HEK293 (cell line): ENCODE data around the gene DPYD.

ENCODE experiments used
- CTCF ChIA-PET: fragments of 350-600 bp; formaldehyde crosslinking; extraction: SDS; loops from one replicate; lab custom pipeline; 2021; ENCODE audit warnings: antibody characterized with exemption; lab: Yijun Ruan, JAX
- POLR2A ChIA-PET: fragments of 300-600 bp; formaldehyde crosslinking; extraction: SDS; loops from one replicate; lab custom pipeline; 2020; ENCODE audit warnings: antibody characterized with exemption, inconsistent platforms; lab: Yijun Ruan, JAX
- H3K27ac ChIP-seq: fragments of 200-500 bp; sonication (Bioruptor generic); 2 replicates; pipeline ENCODE4 v1.5.1; 2014; ENCODE audit warnings: low read depth, low read length, control low read depth, inconsistent platforms; ENCODE audit errors: extremely low read depth
- H3K36me3 ChIP-seq, 2 experiments: fragments of 200-500 bp in 1 of 2; sonication (Bioruptor generic) in 1 of 2; 1 replicate in 1 of 2; 2 replicates in 1 of 2; pipeline ENCODE4 v1.5.1; 2014 to 2017; ENCODE audit warnings: inconsistent platforms in 2 of 2, low read length in 2 of 2; ENCODE audit not compliant: control insufficient read depth in 2 of 2, insufficient read depth in 1 of 2
- H3K4me1 ChIP-seq: fragments of 200-500 bp; sonication (Bioruptor generic); 2 replicates; pipeline ENCODE4 v1.5.1; 2014; ENCODE audit warnings: mild to moderate bottlenecking, low read length, inconsistent platforms; ENCODE audit not compliant: control insufficient read depth, insufficient read depth
- H3K4me3 ChIP-seq: 2 replicates; pipeline ENCODE4 v1.5.1; 2011; ENCODE audit warnings: low read depth, mild to moderate bottlenecking, control low read depth, low read length, moderate library complexity
- H3K9me3 ChIP-seq: fragments of 200-500 bp; sonication (Bioruptor generic); 2 replicates; pipeline ENCODE4 v1.5.1; 2014; ENCODE audit warnings: low read depth, low read length, inconsistent platforms; ENCODE audit not compliant: control insufficient read depth, insufficient read depth
- KLF1 ChIP-seq: fragments of 450-650 bp; formaldehyde crosslinking; IDR thresholded peaks from 2 replicates; pipeline ENCODE4 v1.5.1; 2016; ENCODE audit warnings: missing biosample characterization, missing genetic modification characterization
- KLF7 ChIP-seq: fragments of 450-650 bp; formaldehyde crosslinking; IDR thresholded peaks from 2 replicates; pipeline ENCODE4 v1.5.1; 2016; ENCODE audit warnings: missing biosample characterization, missing genetic modification characterization, borderline replicate concordance
- OSR2 ChIP-seq: fragments of 450-650 bp; formaldehyde crosslinking; IDR thresholded peaks from 2 replicates; pipeline ENCODE4 v1.5.1; 2016; ENCODE audit warnings: missing biosample characterization, missing genetic modification characterization
- ZNF10 ChIP-seq: fragments of 450-650 bp; formaldehyde crosslinking; IDR thresholded peaks from 2 replicates; pipeline ENCODE4 v1.5.1; 2017; ENCODE audit warnings: missing biosample characterization, missing genetic modification characterization
- ZNF138 ChIP-seq: fragments of 450-650 bp; formaldehyde crosslinking; IDR thresholded peaks from 2 replicates; pipeline ENCODE4 v1.5.1; 2016; ENCODE audit warnings: missing biosample characterization, missing genetic modification characterization, borderline replicate concordance
- ZNF175 ChIP-seq: fragments of 450-650 bp; formaldehyde crosslinking; IDR thresholded peaks from 2 replicates; pipeline ENCODE4 v1.5.1; 2016; ENCODE audit warnings: missing biosample characterization, missing genetic modification characterization
- ZNF362 ChIP-seq: fragments of 450-650 bp; formaldehyde crosslinking; IDR thresholded peaks from 2 replicates; pipeline ENCODE4 v1.5.1; 2016; ENCODE audit warnings: missing biosample characterization, missing genetic modification characterization
- ZNF426 ChIP-seq: fragments of 450-650 bp; formaldehyde crosslinking; IDR thresholded peaks from 2 replicates; pipeline ENCODE4 v1.5.1; 2017; ENCODE audit warnings: missing biosample characterization, missing genetic modification characterization, mild to moderate bottlenecking, inconsistent platforms, moderate library complexity
- ZNF433 ChIP-seq: fragments of 450-650 bp; formaldehyde crosslinking; IDR thresholded peaks from 2 replicates; pipeline ENCODE4 v1.5.1; 2016; ENCODE audit warnings: missing biosample characterization, missing genetic modification characterization, low read depth
- ZNF488 ChIP-seq: fragments of 450-650 bp; formaldehyde crosslinking; IDR thresholded peaks from 2 replicates; pipeline ENCODE4 v1.5.1; 2016; ENCODE audit warnings: missing biosample characterization, missing genetic modification characterization
- ZNF501 ChIP-seq: fragments of 450-650 bp; formaldehyde crosslinking; IDR thresholded peaks from 2 replicates; pipeline ENCODE4 v1.5.1; 2016; ENCODE audit warnings: missing biosample characterization, missing genetic modification characterization
- ZNF544 ChIP-seq: fragments of 450-650 bp; formaldehyde crosslinking; IDR thresholded peaks from 2 replicates; pipeline ENCODE4 v1.5.0; 2017; ENCODE audit warnings: missing biosample characterization, missing genetic modification characterization
- ZNF585B ChIP-seq: fragments of 450-650 bp; formaldehyde crosslinking; IDR thresholded peaks from 2 replicates; pipeline ENCODE4 v1.5.1; 2016; ENCODE audit warnings: missing biosample characterization, missing genetic modification characterization
- ZNF600 ChIP-seq: fragments of 450-650 bp; formaldehyde crosslinking; IDR thresholded peaks from 2 replicates; pipeline ENCODE4 v1.5.1; 2016; ENCODE audit warnings: missing biosample characterization, missing genetic modification characterization
- ZNF610 ChIP-seq: fragments of 450-650 bp; formaldehyde crosslinking; IDR thresholded peaks from 2 replicates; pipeline ENCODE4 v1.5.1; 2016; ENCODE audit warnings: missing biosample characterization, missing genetic modification characterization, borderline replicate concordance
- ZNF621 ChIP-seq: fragments of 450-650 bp; formaldehyde crosslinking; IDR thresholded peaks from 2 replicates; pipeline ENCODE4 v1.5.1; 2017; ENCODE audit warnings: missing biosample characterization, missing genetic modification characterization
- ZNF776 ChIP-seq: fragments of 450-650 bp; formaldehyde crosslinking; IDR thresholded peaks from 2 replicates; pipeline ENCODE4 v1.5.0; 2017; ENCODE audit warnings: missing biosample characterization, missing genetic modification characterization, borderline replicate concordance
- TF ChIP-seq, protein P1 (sequence below): fragments of 450-650 bp; formaldehyde crosslinking; IDR thresholded peaks from 2 replicates; pipeline ENCODE4 v1.5.1; 2016; ENCODE audit warnings: missing biosample characterization, missing genetic modification characterization
- TF ChIP-seq, protein P2 (sequence below): fragments of 450-650 bp; formaldehyde crosslinking; IDR thresholded peaks from 2 replicates; pipeline ENCODE4 v1.5.1; 2017; ENCODE audit warnings: missing biosample characterization, missing genetic modification characterization
- TF ChIP-seq, protein P3 (sequence below): fragments of 450-650 bp; formaldehyde crosslinking; IDR thresholded peaks from 2 replicates; pipeline ENCODE4 v1.5.1; 2016; ENCODE audit warnings: missing biosample characterization, missing genetic modification characterization
- TF ChIP-seq, protein P4 (sequence below): fragments of 450-650 bp; formaldehyde crosslinking; optimal IDR thresholded peaks from 2 replicates; pipeline ENCODE3; 2016; ENCODE audit warnings: missing biosample characterization, mild to moderate bottlenecking, missing genetic modification characterization

Gene DPYD

DNA sequence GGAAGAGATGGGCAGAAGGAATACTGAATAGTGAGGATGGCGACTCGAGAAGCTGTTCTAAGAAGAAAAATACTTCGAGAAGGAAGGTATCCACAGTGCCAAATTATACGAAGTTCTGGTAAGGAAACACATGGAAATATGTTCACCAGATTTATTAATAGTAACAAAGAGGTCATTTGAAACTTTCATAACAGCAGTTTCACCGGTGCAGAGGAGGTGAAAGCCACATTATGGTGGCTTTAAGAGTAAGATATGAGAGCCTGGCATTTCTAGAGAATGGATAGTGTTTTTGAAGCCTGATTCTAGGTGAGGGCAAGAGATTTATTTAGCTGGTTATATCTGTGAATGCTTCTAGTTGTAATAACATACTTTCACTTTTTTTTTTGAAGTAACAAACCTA, 56.2 kb downstream of the DPYD start (continued):
- TF ChIP-seq, protein P1, sequence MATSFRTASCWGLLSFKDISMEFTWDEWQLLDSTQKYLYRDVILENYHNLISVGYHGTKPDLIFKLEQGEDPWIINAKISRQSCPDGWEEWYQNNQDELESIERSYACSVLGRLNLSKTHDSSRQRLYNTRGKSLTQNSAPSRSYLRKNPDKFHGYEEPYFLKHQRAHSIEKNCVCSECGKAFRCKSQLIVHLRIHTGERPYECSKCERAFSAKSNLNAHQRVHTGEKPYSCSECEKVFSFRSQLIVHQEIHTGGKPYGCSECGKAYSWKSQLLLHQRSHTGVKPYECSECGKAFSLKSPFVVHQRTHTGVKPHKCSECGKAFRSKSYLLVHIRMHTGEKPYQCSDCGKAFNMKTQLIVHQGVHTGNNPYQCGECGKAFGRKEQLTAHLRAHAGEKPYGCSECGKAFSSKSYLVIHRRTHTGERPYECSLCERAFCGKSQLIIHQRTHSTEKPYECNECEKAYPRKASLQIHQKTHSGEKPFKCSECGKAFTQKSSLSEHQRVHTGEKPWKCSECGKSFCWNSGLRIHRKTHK (tag by site-specific recombination) = no peak
- TF ChIP-seq KLF7 (tag by site-specific recombination) (no peak), ZNF501 (tag by site-specific recombination) (no peak), ZNF10 (tag by site-specific recombination) (no peak), ZNF362 (tag by site-specific recombination) (no peak), OSR2 (no peak), ZNF175 (no peak), ZNF433 (no peak)
- TF ChIP-seq, protein P2, sequence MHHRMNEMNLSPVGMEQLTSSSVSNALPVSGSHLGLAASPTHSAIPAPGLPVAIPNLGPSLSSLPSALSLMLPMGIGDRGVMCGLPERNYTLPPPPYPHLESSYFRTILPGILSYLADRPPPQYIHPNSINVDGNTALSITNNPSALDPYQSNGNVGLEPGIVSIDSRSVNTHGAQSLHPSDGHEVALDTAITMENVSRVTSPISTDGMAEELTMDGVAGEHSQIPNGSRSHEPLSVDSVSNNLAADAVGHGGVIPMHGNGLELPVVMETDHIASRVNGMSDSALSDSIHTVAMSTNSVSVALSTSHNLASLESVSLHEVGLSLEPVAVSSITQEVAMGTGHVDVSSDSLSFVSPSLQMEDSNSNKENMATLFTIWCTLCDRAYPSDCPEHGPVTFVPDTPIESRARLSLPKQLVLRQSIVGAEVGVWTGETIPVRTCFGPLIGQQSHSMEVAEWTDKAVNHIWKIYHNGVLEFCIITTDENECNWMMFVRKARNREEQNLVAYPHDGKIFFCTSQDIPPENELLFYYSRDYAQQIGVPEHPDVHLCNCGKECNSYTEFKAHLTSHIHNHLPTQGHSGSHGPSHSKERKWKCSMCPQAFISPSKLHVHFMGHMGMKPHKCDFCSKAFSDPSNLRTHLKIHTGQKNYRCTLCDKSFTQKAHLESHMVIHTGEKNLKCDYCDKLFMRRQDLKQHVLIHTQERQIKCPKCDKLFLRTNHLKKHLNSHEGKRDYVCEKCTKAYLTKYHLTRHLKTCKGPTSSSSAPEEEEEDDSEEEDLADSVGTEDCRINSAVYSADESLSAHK (tag by site-specific recombination) = no peak
- TF ChIP-seq, protein P3, sequence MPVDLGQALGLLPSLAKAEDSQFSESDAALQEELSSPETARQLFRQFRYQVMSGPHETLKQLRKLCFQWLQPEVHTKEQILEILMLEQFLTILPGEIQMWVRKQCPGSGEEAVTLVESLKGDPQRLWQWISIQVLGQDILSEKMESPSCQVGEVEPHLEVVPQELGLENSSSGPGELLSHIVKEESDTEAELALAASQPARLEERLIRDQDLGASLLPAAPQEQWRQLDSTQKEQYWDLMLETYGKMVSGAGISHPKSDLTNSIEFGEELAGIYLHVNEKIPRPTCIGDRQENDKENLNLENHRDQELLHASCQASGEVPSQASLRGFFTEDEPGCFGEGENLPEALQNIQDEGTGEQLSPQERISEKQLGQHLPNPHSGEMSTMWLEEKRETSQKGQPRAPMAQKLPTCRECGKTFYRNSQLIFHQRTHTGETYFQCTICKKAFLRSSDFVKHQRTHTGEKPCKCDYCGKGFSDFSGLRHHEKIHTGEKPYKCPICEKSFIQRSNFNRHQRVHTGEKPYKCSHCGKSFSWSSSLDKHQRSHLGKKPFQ (tag by site-specific recombination) = no peak

DNA sequence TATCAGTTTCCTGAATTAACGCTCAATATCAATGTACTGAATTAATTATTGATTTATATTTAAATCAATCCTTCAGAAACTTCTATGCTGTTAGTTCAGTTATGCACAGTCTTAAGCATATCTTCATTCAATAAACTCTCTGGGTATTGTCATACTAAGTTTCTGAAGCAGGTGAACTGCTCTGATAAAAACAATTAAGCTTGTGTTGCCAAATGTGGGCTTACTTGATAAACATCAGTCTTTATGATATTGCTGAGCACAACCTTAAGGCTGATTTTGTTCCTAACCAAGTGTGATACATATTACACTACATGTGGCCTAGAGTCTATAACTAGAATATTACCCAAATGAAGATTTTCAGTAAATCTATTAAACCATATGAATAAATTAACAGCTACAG, 67.6 kb downstream of the DPYD start:
- Histone ChIP-seq H3K27ac (no peak overlapping the region), H3K4me1 (peaks cover 12% of the 10 kb centered on the region), H3K9me3 (no peaks in the 10 kb centered on the region), H3K4me3 (no peak overlapping the region)
- POLR2A ChIA-PET = no interaction called here
- CTCF ChIA-PET = no interaction called here
- no peak for TF ChIP-seq ZNF610
- no peak for TF ChIP-seq ZNF600 (tag by site-specific recombination)
- no peak for TF ChIP-seq ZNF488 (tag by site-specific recombination)
- no peak for TF ChIP-seq ZNF585B (tag by site-specific recombination)
- no peak for TF ChIP-seq OSR2
- TF ChIP-seq ZNF621 (tag by site-specific recombination) = no peak
- no peak for TF ChIP-seq ZNF776 (tag by site-specific recombination)
- TF ChIP-seq, protein P4, sequence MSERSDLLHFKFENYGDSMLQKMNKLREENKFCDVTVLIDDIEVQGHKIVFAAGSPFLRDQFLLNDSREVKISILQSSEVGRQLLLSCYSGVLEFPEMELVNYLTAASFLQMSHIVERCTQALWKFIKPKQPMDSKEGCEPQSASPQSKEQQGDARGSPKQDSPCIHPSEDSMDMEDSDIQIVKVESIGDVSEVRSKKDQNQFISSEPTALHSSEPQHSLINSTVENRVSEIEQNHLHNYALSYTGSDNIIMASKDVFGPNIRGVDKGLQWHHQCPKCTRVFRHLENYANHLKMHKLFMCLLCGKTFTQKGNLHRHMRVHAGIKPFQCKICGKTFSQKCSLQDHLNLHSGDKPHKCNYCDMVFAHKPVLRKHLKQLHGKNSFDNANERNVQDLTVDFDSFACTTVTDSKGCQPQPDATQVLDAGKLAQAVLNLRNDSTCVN (tag by site-specific recombination) = no peak
- TF ChIP-seq ZNF426 (tag by site-specific recombination) = no peak
- no peak for TF ChIP-seq ZNF544 (tag by site-specific recombination)
- no peak for TF ChIP-seq ZNF138 (tag by site-specific recombination)
- no peak for TF ChIP-seq KLF1 (tag by site-specific recombination)
- TF ChIP-seq ZNF362 (tag by site-specific recombination) = no peak
- TF ChIP-seq, all 188 proteins: peak for 0
- H3K36me3 ChIP-seq = no peaks in the 10 kb centered on the region
